Spleen (tissue), 7 donors: ENCODE results near the gene ADGRG3.

Experiments used
- CTCF ChIP-seq, 11 experiments: fragments of 200-600 bp in 7 of 11; fragments of 450-650 bp in 4 of 11; sonication (generic) in 4 of 11; IDR thresholded peaks in 8 of 11; conservative IDR thresholded peaks in 3 of 11; 1 replicate in 7 of 11; 2 replicates in 4 of 11; pipeline versions ENCODE4 v1.4.0 to v1.8.0; 2016 to 2021; ENCODE audit warnings: antibody characterized with exemption in 11 of 11, inconsistent platforms in 4 of 11, mild to moderate bottlenecking in 1 of 11
- POLR2A ChIP-seq, 3 donors: fragments of 450-650 bp; IDR thresholded peaks; one replicate each; pipeline ENCODE4 v1.5.1; 2017; ENCODE audit warnings: antibody characterized with exemption in 3 of 3, mild to moderate bottlenecking in 1 of 3
- POLR2AphosphoS5 ChIP-seq, 3 donors: sonication (generic); formaldehyde crosslinking; IDR thresholded peaks; one replicate each; pipeline ENCODE4 v1.5.1; 2017; ENCODE audit warnings: antibody characterized with exemption in 3 of 3
- donor health status: DM: no; HTN: no; CAD: no; lungs with moderate emphysema.
- donor health status: DM: no; HTN: no; CAD: no.
- donor health status: DM: no; HTN: no; CAD: no.

GRCh38 chr16:57711993-57712392 lies 43.9 kb downstream of the ADGRG3 start:
- no peak for TF ChIP-seq CTCF (IDR thresholded peaks at IDR 0.05 in 8 of 11, conservative IDR thresholded peaks at IDR 0.05 in 3 of 11)
- no peak for TF ChIP-seq POLR2A (IDR thresholded peaks at IDR 0.05)
- TF ChIP-seq POLR2AphosphoS5 (IDR thresholded peaks at IDR 0.05) = no peak
